Measurements from ENCODE around the gene DRC3. TPM values are rescaled to one million over a fixed set of nuclear protein-coding genes. Genes with fewer than 3 reads are reported as not detected.

Gene DRC3
- total RNA-seq, 1 donor from 2014 or later = 3.3 TPM

- DNase-seq (no peak), ATAC-seq (no peak)
- Histone ChIP-seq H3K4me1 (peaks cover 34% of the 10 kb centered on the region), H3K36me3 (no peaks in the 10 kb centered on the region), H3K9me3 (no peaks in the 10 kb centered on the region), H3K27me3 (no peaks in the 10 kb centered on the region), H3K27ac (peak overlapping the region; percentile 70), H3K4me3 (no peak overlapping the region)
- TF ChIP-seq CTCF (IDR thresholded peaks at IDR 0.05) = no peak
- intact Hi-C loops (cut with DNase I) = no loop called here
These were observed 15.1 kb upstream of the DRC3 start for GRCh38 chr17:17957584-17957916.

- Histone ChIP-seq H3K9me3 (no peaks in the 10 kb centered on the region), H3K36me3 (no peaks in the 10 kb centered on the region), H3K27ac (peak overlapping the region; percentile 70), H3K27me3 (no peaks in the 10 kb centered on the region), H3K4me3 (no peak overlapping the region), H3K4me1 (peaks cover 34% of the 10 kb centered on the region)
- ATAC-seq (no peak), DNase-seq (no peak)
- no peak for TF ChIP-seq CTCF (IDR thresholded peaks at IDR 0.05)
- intact Hi-C loops (cut with DNase I) = no loop called here
These were observed 13.7 kb upstream of the DRC3 start for GRCh38 chr17:17958982-17959381.

DNA sequence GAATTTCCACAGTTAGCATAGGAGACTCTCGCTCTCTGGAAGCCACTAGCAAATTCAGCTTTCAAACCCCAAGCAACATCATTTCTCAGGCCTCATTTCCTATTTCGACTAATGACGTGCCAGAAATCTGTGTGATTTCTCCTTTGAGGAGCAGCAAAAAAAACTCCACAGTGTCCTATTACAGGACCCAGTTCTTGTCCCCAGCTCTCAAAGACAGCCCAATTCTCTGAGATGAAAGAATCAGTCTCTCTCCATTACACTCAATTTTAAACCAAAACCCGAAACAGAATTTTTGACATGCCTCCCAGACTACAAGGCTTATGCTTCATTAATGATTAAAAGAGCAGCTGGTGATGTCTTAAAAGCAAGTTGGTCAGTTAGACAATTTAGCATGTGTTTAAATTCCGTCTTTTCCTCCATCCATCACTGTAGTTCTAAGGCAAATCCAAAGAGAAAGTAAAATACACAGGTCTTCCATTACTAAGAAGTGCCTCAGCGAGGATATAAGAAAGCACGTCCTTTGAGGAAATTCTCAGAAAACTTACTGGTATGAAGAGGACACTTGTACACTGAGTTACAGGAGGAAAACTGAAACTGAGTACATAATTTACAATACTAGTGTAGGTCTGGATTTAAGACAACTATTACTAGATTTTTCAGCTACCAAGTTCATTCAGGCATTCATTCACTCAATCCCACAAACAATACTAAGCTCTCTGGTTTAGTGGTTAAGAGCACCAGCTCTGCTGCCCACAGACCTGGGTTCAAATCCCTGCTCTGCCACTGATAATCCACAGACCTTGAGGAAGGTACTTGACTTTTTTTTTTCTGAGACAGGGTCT is 12.9 kb upstream of the DRC3 start:
- no peak for TF ChIP-seq CTCF (IDR thresholded peaks at IDR 0.05)
- DNase-seq (no peak), ATAC-seq (peak; percentile 44)
- H3K27me3 ChIP-seq = no peaks in the 10 kb centered on the region
- H3K4me3 ChIP-seq = peak overlapping the region; percentile 12
- H3K27ac ChIP-seq = peak overlapping the region; percentile 45
- intact Hi-C loops (cut with DNase I) = no loop called here
- H3K36me3 ChIP-seq = no peaks in the 10 kb centered on the region
- H3K9me3 ChIP-seq = no peaks in the 10 kb centered on the region
- H3K4me1 ChIP-seq = peaks cover 34% of the 10 kb centered on the region

- ATAC-seq (no peak), DNase-seq (no peak)
- no peaks in the 10 kb centered on the region for H3K9me3 ChIP-seq
- no peaks in the 10 kb centered on the region for H3K36me3 ChIP-seq
- TF ChIP-seq CTCF (IDR thresholded peaks at IDR 0.05) = no peak
- peak overlapping the region; percentile 45 for H3K27ac ChIP-seq
- intact Hi-C loops (cut with DNase I) = no loop called here
- peaks cover 38% of the 10 kb centered on the region for H3K4me1 ChIP-seq
- no peak overlapping the region for H3K4me3 ChIP-seq
- H3K27me3 ChIP-seq = no peaks in the 10 kb centered on the region
These were observed 12.1 kb upstream of the DRC3 start for GRCh38 chr17:17960500-17961030.

DNA sequence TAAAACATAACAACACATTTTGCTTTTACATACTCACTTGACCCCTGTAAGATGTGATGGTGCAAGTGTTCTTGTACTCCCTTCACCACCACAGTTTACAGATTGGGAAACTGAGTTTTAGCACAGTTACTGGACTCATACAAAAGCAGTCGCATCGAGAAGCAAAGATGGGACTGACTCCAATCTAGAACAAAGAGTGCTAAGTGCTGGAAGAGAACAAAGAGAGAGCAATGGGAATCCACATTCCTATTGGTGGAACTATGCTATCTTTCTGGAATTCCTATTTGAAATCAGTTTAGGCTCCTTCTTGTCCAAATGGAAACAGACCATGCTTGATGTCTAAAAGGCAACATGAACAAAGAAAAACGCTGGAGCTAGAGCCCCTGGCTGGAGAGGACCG is 9.6 kb upstream of the DRC3 start:
- no peaks in the 10 kb centered on the region for H3K9me3 ChIP-seq
- H3K4me3 ChIP-seq = no peak overlapping the region
- H3K27ac ChIP-seq = no peak overlapping the region
- ATAC-seq (no peak), DNase-seq (no peak)
- no peaks in the 10 kb centered on the region for H3K36me3 ChIP-seq
- no peaks in the 10 kb centered on the region for H3K27me3 ChIP-seq
- intact Hi-C loops (cut with DNase I) = no loop called here
- no peak for TF ChIP-seq CTCF (IDR thresholded peaks at IDR 0.05)
- peaks cover 26% of the 10 kb centered on the region for H3K4me1 ChIP-seq

All from upper lobe of right lung (tissue), 1 donor.